Heart left ventricle (tissue), 16 donors: ENCODE measurements around the gene CIPC. TPM values are rescaled to one million over a fixed set of nuclear protein-coding genes. Genes with fewer than 3 reads are reported as not detected.

Experiments used
- ATAC-seq, 4 donors: fragments of 200-7000 bp; cut with Tn5 transposase; one replicate each; pipeline ENCODE4 v1.9.1; 2020 to 2022; ENCODE audit warnings: moderate library complexity in 4 of 4, mild to moderate bottlenecking in 3 of 4, moderate number of reproducible peaks in 1 of 4
- DNase-seq, 5 donors: peaks; one replicate each; pipeline ENCODE4 v3.0.0-alpha.2; 2020
- H3K27ac ChIP-seq, 12 donors: fragments of 200-600 bp; sonication (generic) in 4 of 12; one replicate each; pipeline versions ENCODE4 v1.5.0 to v1.8.0; 2016 to 2022; ENCODE audit warnings: mild to moderate bottlenecking in 2 of 12
- H3K27me3 ChIP-seq, 9 donors: fragments of 200-600 bp; sonication (generic) in 2 of 9; one replicate each; pipeline versions ENCODE4 v1.5.1 to v1.8.0; 2016 to 2022; ENCODE audit warnings: mild to moderate bottlenecking in 3 of 9
- H3K36me3 ChIP-seq, 9 donors: fragments of 200-600 bp; sonication (generic) in 2 of 9; one replicate each; pipeline versions ENCODE4 v1.5.0 to v1.8.0; 2018 to 2022; ENCODE audit warnings: mild to moderate bottlenecking in 2 of 9
- H3K4me1 ChIP-seq, 12 donors: fragments of 200-600 bp; sonication (generic) in 4 of 12; one replicate each; pipeline versions ENCODE4 v1.5.0 to v1.8.0; 2016 to 2022; ENCODE audit warnings: mild to moderate bottlenecking in 3 of 12
- H3K4me3 ChIP-seq, 12 donors: fragments of 200-600 bp; sonication (generic) in 4 of 12; one replicate each; pipeline versions ENCODE4 v1.5.0 to v1.8.0; 2017 to 2022; ENCODE audit warnings: mild to moderate bottlenecking in 9 of 12, moderate library complexity in 4 of 12
- H3K9me3 ChIP-seq, 12 donors: fragments of 200-600 bp; sonication (generic) in 4 of 12; one replicate each; pipeline versions ENCODE4 v1.5.0 to v1.8.0; 2016 to 2022; ENCODE audit warnings: mild to moderate bottlenecking in 1 of 12
- POLR2A ChIP-seq, 2 donors: fragments of 450-650 bp; IDR thresholded peaks; one replicate each; pipeline ENCODE4 v1.6.1; 2017; ENCODE audit warnings: antibody characterized with exemption in 2 of 2, mild to moderate bottlenecking in 2 of 2, moderate library complexity in 2 of 2
- WGBS, 4 donors: extraction: QIAGEN DNeasy Blood & Tissue Kit in 2 of 4; methylation state at CpG; one replicate each; pipeline versions ENCODE4 v1.1.5 to v1.1.7; 2013 to 2018; 5-methylcytosine and 5-hydroxymethylcytosine counted together
- intact Hi-C, 10 donors: fragments of 100-400 bp; cut with DNase I; formaldehyde crosslinking; loops; one replicate each; pipeline versions ENCODE4 v1.11.1 to v1.14.2; 2022
- polyA plus RNA-seq, 2 donors: library from polyadenylated mRNA; stranded (reverse); fragments of 200-250 nt; gene quantifications; one replicate each; pipeline ENCODE4 v1.2.3, GENCODE V29; 2013
- total RNA-seq, 9 donors: library from RNA; depleted of rRNA in 2 of 9; stranded (reverse); fragments of >200 nt in 2 of 9; fragmentation: NEBNext Ultra II Directional in 3 of 9; extraction: Animal tissue kit (Norgen Biotek cat#: 25700) in 3 of 9; gene quantifications; one replicate each; pipeline versions ENCODE4 v1.1.0 to v1.2.4, GENCODE V29; 2016 to 2023
- TF ChIP-seq, protein P1 (sequence below), 12 donors: fragments of 200-600 bp; sonication (generic) in 4 of 12; IDR thresholded peaks; one replicate each; pipeline versions ENCODE4 v1.5.0 to v1.8.0; 2018 to 2022; ENCODE audit warnings: antibody characterized with exemption in 12 of 12, mild to moderate bottlenecking in 5 of 12
- donor health status: ischemic (EF 13 %, LVEDD 7.1; RV severe dilation, severe dysfunction).
- donor health status: healthy with polysubstance abuse.
- donor health status: DM: no; HTN: yes; CAD: no.
- donor health status: DM: no; HTN: no; CAD: no.
- donor health status: ischemic (EF 25% LVEDD 6.9; RV normal size, moderate dysfunction).
- donor health status: ischemic (EF 25% LVEDD 5.7; RV mildly dilated, moderate dysfunction).
- donor health status: healthy.
- donor health status: DM: yes; HTN: yes; CAD: no.
- donor health status: ischemic (EF 35%, LVEDD 5.7; RV mildly dilated, moderate dysfunction).
- donor health status: nonischemic (EF 11% LVEDD 7.7; RV severe dilation, severe dysfunction).
- donor health status: DM: yes; HTN: yes; CAD: no.
- donor health status: PGD.
- donor health status: ischemic (EF 29% LVEDD 5.4; RV normal size, mild dysfunction).
- donor health status: nonischemic (EF 23%, LVEDD 6.1; RV moderate dilation, normal function).

The CIPC gene
- total and polyA plus RNA-seq, 11 donors = 10.9 to 85.9 (median 61.3) TPM

DNA sequence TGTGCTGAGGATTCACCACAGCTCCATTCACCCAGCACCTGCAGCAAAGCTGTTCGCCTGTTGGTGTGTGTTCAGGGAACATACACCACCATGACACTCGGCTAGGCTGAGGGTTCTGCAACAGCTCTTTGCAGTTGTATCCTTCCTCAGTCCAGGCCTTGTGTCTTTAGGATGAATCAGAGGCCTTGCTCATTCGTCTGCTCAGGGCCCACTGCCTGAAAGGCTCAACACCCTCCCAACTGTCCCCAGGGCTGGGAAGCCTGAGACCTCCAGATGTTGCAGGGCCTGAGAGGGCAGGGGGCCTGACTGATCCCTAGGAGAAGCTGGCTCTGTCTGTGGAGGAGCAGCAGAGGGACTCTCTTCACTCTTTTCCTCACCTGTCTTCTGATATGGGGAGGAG, 32.3 kb downstream of the CIPC start:
- WGBS, 4 donors = 47 to 68% (median 64%) methylated on average over 2 to 3 of the region's 3 CpGs
- no peaks in the 10 kb centered on the region for H3K9me3 ChIP-seq
- H3K27me3 ChIP-seq = peaks cover 0 to 39% (median 6%) of the 10 kb centered on the region in 9 donors
- DNase-seq = no peak
- TF ChIP-seq, protein P1, sequence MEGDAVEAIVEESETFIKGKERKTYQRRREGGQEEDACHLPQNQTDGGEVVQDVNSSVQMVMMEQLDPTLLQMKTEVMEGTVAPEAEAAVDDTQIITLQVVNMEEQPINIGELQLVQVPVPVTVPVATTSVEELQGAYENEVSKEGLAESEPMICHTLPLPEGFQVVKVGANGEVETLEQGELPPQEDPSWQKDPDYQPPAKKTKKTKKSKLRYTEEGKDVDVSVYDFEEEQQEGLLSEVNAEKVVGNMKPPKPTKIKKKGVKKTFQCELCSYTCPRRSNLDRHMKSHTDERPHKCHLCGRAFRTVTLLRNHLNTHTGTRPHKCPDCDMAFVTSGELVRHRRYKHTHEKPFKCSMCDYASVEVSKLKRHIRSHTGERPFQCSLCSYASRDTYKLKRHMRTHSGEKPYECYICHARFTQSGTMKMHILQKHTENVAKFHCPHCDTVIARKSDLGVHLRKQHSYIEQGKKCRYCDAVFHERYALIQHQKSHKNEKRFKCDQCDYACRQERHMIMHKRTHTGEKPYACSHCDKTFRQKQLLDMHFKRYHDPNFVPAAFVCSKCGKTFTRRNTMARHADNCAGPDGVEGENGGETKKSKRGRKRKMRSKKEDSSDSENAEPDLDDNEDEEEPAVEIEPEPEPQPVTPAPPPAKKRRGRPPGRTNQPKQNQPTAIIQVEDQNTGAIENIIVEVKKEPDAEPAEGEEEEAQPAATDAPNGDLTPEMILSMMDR (IDR thresholded peaks at IDR 0.05) = no peak
- no peak for TF ChIP-seq POLR2A (IDR thresholded peaks at IDR 0.05)
- ATAC-seq = no peak
- peaks cover 0 to 2% (median under 1%) of the 10 kb centered on the region in 12 donors for H3K4me1 ChIP-seq
- intact Hi-C loops = no loop called here
- no peak overlapping the region for H3K4me3 ChIP-seq
- H3K36me3 ChIP-seq = no peaks in the 10 kb centered on the region
- H3K27ac ChIP-seq = no peak overlapping the region

DNA sequence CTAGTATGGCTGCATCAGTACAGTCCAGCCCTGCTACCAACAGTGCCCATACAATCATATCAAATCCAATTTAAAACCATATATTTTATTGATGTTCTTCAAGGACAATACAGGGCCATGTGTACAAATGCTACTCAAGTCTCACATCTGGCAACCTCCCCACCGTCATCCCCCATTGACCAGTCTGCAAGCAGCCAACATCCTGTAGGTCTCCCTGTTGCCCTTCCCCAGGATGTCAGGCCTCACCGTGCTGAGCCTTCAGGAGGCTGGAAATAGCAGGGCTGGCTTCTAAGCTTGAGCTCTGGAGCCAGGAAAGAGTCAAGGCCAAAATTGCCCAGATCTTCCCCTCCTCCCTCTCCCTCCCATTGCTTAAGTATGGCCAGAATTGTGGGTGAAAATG, 33.1 kb downstream of the CIPC start:
- Histone ChIP-seq H3K4me3 (no peak overlapping the region), H3K36me3 (no peaks in the 10 kb centered on the region), H3K9me3 (no peaks in the 10 kb centered on the region), H3K27ac (no peak overlapping the region), H3K4me1 (no peaks in the 10 kb centered on the region), H3K27me3 (peaks cover 0 to 36% (median 6%) of the 10 kb centered on the region in 9 donors)
- intact Hi-C loops = no loop called here
- ATAC-seq = no peak
- WGBS, 4 donors = 49 to 75% (median 58%) methylated on average over 2 of the region's 2 CpGs
- TF ChIP-seq POLR2A (IDR thresholded peaks at IDR 0.05) = no peak
- TF ChIP-seq, protein P1 (IDR thresholded peaks at IDR 0.05) = no peak
- DNase-seq = no peak

DNA sequence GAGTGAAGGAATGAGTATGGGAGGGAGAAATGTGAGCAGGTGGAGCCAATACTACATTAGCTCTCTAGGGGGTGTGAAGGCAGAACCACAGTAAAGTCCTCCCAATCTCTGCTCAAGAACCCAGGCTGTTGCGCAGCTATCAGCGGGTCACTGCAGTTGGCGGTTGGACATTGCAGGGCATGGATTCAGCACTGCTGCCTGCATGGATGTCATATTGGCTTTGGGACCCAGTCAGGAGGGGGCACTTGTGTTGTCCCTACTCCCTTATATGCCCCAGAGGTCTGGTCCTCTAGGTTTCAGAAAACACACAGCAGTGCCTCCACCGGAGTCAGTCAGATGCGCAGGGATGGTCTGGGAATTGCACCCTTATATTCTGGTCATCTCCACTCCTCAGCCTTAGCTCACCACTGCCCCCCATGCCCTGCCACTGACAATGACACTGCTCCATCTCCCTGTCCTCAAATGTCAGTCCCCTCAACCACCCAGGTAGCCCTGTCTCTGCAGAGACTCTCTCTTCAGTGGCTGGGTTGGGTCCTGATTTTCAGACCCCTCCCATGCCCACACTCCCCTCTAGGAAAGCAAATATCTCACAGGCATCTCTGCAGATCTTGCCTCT, 33.9 kb downstream of the CIPC start:
- H3K27me3 ChIP-seq = peaks cover 0 to 43% (median 12%) of the 10 kb centered on the region in 9 donors

DNA sequence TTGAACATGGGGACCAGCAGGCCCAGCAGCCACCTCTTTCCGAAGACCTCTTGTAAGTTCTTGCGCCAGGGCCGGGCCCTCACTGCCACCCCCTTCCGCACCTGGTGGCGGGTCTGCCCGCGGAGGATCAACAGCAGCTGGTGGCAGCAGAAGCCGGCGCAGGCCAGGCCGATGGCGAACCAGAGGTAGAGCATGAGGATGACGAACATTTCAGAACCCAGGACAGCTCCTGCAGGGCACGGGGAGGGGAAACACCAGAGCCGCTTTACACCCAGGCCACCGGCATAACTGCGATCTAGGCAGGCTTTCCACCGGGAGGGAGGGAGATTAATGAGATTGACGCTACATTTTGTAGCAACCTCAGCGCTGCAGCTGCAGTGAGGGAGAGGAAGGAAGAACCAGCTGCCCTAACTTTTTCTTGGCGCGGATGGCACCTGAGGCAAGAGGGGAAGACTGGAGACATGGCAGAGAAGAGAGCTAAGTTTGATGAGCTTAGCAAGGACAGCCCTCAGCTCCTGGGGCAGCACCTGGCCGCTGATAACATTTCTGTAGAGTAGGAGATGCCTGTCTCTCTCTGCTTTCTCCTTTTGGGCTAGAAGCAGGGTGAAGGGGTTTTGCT, 35.8 kb downstream of the CIPC start:
- intact Hi-C loops = no loop called here
- Histone ChIP-seq H3K27me3 (peaks cover 7 to 61% (median 25%) of the 10 kb centered on the region in 9 donors), H3K9me3 (no peaks in the 10 kb centered on the region), H3K27ac (no peak overlapping the region), H3K36me3 (no peaks in the 10 kb centered on the region), H3K4me3 (no peak overlapping the region), H3K4me1 (no peaks in the 10 kb centered on the region)
- TF ChIP-seq, protein P1 (IDR thresholded peaks at IDR 0.05) = no peak
- no peak for TF ChIP-seq POLR2A (IDR thresholded peaks at IDR 0.05)
- 7 to 14% (median 8%) methylated on average over 17 to 22 of the region's 22 CpGs for WGBS, 4 donors
- DNase-seq = peak in 3 of 5 donors; percentile 57 to 66 (median 66)
- ATAC-seq = peak; percentile 30 to 89 (median 82)

More for the DNA sequence above, 33.9 kb downstream of the CIPC start:
- no peaks in the 10 kb centered on the region for H3K4me1 ChIP-seq
- intact Hi-C loops = no loop called here
- WGBS, 4 donors = 80 to 96% (median 90%) methylated on average over 5 of the region's 5 CpGs
- DNase-seq (no peak), ATAC-seq (no peak)
- no peak overlapping the region for H3K27ac ChIP-seq
- TF ChIP-seq, protein P1 (IDR thresholded peaks at IDR 0.05) = no peak
- no peak for TF ChIP-seq POLR2A (IDR thresholded peaks at IDR 0.05)
- H3K9me3 ChIP-seq = no peaks in the 10 kb centered on the region
- no peak overlapping the region for H3K4me3 ChIP-seq
- H3K36me3 ChIP-seq = no peaks in the 10 kb centered on the region
